Mesothelial cell of epicardium (in vitro differentiated cells): ENCODE measurements around the gene FANCE. TPM values are rescaled to one million over a fixed set of nuclear protein-coding genes. Genes with fewer than 3 reads are reported as not detected.

ENCODE experiments used
- DNase-seq, 2 experiments: peaks; one replicate each; pipeline ENCODE4 v3.0.0; 2021; ENCODE audit warnings: low spot score in 2 of 2; ENCODE audit not compliant: unreplicated experiment in 2 of 2
- H3K27ac Mint-ChIP-seq: 2 replicates; pipeline ENCODE4 v1.8.0; 2021; ENCODE audit warnings: mixed read lengths
- H3K27me3 Mint-ChIP-seq: 2 replicates; pipeline ENCODE4 v1.8.0; 2021; ENCODE audit warnings: low read depth, mixed read lengths
- H3K36me3 Mint-ChIP-seq: 2 replicates; pipeline ENCODE4 v1.8.0; 2021; ENCODE audit warnings: mixed read lengths
- H3K4me1 Mint-ChIP-seq: 2 replicates; pipeline ENCODE4 v1.8.0; 2021; ENCODE audit warnings: mixed read lengths
- H3K4me3 Mint-ChIP-seq: 2 replicates; pipeline ENCODE4 v1.8.0; 2021; ENCODE audit warnings: mild to moderate bottlenecking, moderate library complexity, mixed read lengths
- H3K9me3 Mint-ChIP-seq: 2 replicates; pipeline ENCODE4 v1.8.0; 2021; ENCODE audit warnings: mixed read lengths
- total RNA-seq: library from RNA; stranded (reverse); gene quantifications from 3 replicates; pipeline ENCODE4 v1.2.1, GENCODE V29; 2021
- TF ChIP-seq, protein P1 (sequence below): fragments of 200-600 bp; sonication (generic); IDR thresholded peaks from one replicate; pipeline ENCODE4 v1.5.0; 2021; ENCODE audit warnings: antibody characterized with exemption; ENCODE audit not compliant: unreplicated experiment

The FANCE gene
- total RNA-seq, 1 donor from 2014 or later, result 8.0 TPM

DNA sequence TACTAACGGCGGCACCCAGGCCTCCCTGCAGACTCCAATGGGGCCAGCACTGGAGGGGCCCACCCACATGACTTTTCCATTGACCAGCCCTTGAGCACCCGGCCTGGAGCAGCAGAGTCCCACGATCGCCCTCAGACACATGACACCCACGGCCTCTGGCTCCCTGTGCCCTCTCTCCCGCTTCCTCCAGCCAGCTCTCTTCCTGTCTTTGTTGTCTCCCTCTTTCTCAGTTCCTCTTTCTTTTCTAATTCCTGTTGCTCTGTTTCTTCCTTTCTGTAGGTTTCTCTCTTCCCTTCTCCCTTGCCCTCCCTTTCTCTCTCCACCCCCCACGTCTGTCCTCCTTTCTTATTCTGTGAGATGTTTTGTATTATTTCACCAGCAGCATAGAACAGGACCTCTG, 26.1 kb upstream of the FANCE start:
- DNase-seq, result no peak
- TF ChIP-seq, protein P1, sequence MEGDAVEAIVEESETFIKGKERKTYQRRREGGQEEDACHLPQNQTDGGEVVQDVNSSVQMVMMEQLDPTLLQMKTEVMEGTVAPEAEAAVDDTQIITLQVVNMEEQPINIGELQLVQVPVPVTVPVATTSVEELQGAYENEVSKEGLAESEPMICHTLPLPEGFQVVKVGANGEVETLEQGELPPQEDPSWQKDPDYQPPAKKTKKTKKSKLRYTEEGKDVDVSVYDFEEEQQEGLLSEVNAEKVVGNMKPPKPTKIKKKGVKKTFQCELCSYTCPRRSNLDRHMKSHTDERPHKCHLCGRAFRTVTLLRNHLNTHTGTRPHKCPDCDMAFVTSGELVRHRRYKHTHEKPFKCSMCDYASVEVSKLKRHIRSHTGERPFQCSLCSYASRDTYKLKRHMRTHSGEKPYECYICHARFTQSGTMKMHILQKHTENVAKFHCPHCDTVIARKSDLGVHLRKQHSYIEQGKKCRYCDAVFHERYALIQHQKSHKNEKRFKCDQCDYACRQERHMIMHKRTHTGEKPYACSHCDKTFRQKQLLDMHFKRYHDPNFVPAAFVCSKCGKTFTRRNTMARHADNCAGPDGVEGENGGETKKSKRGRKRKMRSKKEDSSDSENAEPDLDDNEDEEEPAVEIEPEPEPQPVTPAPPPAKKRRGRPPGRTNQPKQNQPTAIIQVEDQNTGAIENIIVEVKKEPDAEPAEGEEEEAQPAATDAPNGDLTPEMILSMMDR, result no peak
- peak overlapping the region; percentile 69 for H3K27ac Mint-ChIP-seq
- H3K4me3 Mint-ChIP-seq, result no peak overlapping the region
- peaks cover 31% of the 10 kb centered on the region for H3K36me3 Mint-ChIP-seq
- no peaks in the 10 kb centered on the region for H3K27me3 Mint-ChIP-seq
- H3K4me1 Mint-ChIP-seq, result peaks cover 4% of the 10 kb centered on the region
- H3K9me3 Mint-ChIP-seq, result peaks cover 16% of the 10 kb centered on the region

DNA sequence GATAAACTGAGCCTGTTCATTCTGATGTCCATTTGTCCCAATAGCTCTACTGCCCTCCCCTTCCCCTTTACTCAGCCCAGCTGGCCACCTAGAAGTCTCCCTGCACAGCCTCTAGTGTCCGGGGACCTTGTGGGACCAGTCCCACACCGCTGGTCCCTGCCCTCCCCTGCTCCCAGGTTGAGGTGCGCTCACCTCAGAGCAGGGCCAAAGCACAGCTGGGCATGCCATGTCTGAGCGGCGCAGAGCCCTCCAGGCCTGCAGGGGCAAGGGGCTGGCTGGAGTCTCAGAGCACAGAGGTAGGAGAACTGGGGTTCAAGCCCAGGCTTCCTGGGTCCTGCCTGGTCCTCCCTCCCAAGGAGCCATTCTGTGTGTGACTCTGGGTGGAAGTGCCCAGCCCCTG, 24.7 kb upstream of the FANCE start:
- H3K27me3 Mint-ChIP-seq, result no peaks in the 10 kb centered on the region
- peaks cover 28% of the 10 kb centered on the region for H3K36me3 Mint-ChIP-seq
- TF ChIP-seq, protein P1, result no peak
- H3K9me3 Mint-ChIP-seq, result peaks cover 16% of the 10 kb centered on the region
- H3K27ac Mint-ChIP-seq, result no peak overlapping the region
- no peak overlapping the region for H3K4me3 Mint-ChIP-seq
- DNase-seq, result no peak
- H3K4me1 Mint-ChIP-seq, result peaks cover 4% of the 10 kb centered on the region

DNA sequence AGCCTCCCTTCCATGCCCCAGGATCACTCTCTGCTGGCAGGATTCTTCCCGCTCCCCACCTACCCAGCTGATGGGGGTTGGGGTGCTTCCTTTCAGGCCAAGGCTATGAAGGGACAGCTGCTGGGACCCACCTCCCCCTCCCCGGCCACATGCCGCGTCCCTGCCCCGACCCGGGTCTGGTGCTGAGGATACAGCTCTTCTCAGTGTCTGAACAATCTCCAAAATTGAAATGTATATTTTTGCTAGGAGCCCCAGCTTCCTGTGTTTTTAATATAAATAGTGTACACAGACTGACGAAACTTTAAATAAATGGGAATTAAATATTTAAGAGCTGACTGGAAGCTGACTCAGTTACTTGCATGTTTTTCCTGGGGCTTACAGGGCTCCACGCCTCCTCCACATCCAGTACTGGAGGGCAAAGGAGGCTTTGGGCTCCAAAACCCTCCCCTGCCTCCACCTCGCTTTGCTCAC, 24.3 kb upstream of the FANCE start:
- Mint-ChIP-seq H3K27me3 (no peaks in the 10 kb centered on the region), H3K36me3 (peaks cover 26% of the 10 kb centered on the region), H3K4me3 (no peak overlapping the region), H3K9me3 (peaks cover 16% of the 10 kb centered on the region), H3K27ac (no peak overlapping the region), H3K4me1 (peaks cover 4% of the 10 kb centered on the region)
- TF ChIP-seq, protein P1, result no peak
- DNase-seq, result no peak

DNA sequence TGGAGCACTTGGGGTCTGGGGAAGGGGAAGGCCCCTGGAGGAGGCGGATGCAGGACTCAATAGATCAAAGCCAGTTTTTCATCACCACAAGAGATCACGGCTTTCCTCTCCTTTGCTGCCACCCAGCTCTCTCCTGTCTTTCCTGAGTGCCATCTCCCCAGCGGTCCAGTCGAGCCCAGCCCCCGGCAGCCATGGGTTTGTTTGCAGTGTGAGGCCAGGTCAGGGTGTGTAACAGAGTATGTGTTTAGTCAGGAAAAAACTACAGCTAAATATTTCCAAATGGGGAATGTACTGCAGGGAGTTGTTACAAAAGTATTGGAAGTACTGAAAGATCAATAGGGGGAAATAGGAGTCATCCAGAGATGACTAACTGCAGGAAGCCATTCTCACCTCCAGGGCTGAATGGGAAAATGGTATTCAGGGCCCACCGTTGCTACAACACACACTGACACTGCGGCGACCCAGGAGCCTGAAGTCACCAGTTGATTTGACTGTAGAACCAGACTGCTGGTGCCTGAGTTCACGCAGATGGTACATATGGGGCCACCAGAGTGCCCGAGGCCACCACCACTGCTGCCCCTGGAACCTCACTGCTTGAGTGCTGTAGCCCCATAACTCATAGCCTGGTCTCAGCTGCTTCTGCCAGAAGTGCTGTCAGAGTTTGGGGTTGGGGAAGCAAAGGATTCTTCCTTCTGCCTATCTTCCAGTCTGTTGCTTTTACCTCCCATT, 23.6 kb upstream of the FANCE start:
- no peak for DNase-seq
- no peaks in the 10 kb centered on the region for H3K27me3 Mint-ChIP-seq
- H3K36me3 Mint-ChIP-seq, result peaks cover 24% of the 10 kb centered on the region
- TF ChIP-seq, protein P1, result no peak
- no peak overlapping the region for H3K4me3 Mint-ChIP-seq
- H3K9me3 Mint-ChIP-seq, result peaks cover 16% of the 10 kb centered on the region
- peaks cover 4% of the 10 kb centered on the region for H3K4me1 Mint-ChIP-seq
- H3K27ac Mint-ChIP-seq, result no peak overlapping the region

DNA sequence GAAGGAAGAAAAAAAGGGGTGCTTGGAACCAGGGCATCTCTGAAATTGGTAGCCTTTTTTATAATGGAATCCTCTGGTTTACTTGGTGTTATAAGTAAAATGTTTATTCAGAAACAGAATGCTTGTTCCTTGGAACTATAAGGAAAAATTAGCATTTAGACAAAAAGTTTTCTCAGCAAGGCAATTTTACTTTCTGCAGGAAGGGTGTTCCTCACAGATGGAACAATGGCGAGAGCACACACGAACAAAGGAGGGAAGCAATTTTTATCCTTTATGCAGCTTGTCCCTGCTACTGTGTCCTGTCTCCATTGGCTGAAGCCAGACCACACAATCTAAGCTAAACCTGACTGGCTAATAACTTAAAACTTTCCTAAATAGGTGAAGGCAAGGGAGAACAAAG, 22.7 kb upstream of the FANCE start:
- Mint-ChIP-seq H3K4me1 (peaks cover 4% of the 10 kb centered on the region), H3K9me3 (peaks cover 16% of the 10 kb centered on the region), H3K4me3 (no peak overlapping the region), H3K27ac (no peak overlapping the region), H3K36me3 (peaks cover 24% of the 10 kb centered on the region), H3K27me3 (no peaks in the 10 kb centered on the region)
- TF ChIP-seq, protein P1, result no peak
- no peak for DNase-seq
